ENCODE data around the gene HOXA6. TPM values are rescaled to one million over a fixed set of nuclear protein-coding genes. Genes with fewer than 3 reads are reported as not detected.

Gene HOXA6
- total and polyA plus RNA-seq, 2 donors (not counting 3 experiments of a cell fraction or from before 2014, with no cell fraction given) = 10.0 to 20.7 TPM

DNA sequence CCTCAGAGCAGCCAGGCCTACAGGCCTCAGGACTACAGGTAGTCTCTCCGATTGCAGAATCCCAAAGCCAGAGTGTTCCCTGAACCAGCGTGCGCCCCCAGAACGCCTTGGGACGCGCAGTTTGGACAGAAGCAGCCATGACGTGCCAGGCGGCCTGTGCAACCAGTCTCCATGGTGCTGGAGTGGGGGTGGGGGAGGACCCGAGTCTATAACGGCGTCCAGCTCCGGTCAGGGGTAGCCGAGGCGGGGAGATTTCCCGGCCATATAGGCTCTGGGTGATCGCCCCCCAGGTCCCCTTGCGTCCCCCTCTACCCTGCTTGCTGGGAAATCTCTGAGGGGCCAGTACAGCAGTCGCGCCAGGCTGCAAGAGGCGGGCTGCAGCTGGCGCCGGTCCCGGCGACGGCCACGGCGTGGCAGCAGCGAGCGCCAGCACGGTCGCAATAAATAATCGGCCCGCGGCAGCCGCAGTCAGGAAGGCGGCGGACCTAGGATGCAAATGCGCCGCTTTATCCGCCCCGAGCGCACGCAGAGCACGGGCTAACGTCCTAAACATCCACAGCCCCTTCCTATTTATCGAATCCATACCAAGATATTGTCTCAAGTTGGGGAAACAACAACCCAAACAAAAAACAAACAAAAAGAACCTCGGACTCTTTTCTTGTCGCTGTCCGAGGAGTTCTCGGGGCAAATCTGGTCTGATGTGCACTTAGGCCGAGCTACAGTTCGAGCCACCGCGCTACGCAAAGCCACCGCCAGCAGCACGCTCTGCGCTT is 3.2 kb upstream of the HOXA6 start:
- Histone ChIP-seq H4K20me1 (replicated peaks; ENCODE audit: control insufficient read depth, extremely low read depth, insufficient read depth, low read length) (no peaks in the 10 kb centered on the region), H3K9me1 (replicated peaks; ENCODE audit: control insufficient read depth, extremely low read depth, insufficient read depth, low read length) (no peaks in the 10 kb centered on the region), H3K9ac (replicated peaks; ENCODE audit: extremely low read depth, insufficient read depth, low read length) (peak overlapping the region; percentile 78), H3K27ac (ENCODE audit: insufficient read depth, low read depth, low read length) (peak overlapping the region; percentile 96), H3K9me3 (replicated peaks; ENCODE audit: control insufficient read depth, insufficient read depth, low read length) (no peaks in the 10 kb centered on the region), H3K79me2 (ENCODE audit: control insufficient read depth, insufficient read depth, low read length) (peaks cover 98% of the 10 kb centered on the region), H3K4me2 (ENCODE audit: insufficient read depth, low read length) (peak overlapping the region; percentile 92), H3K4me3 (replicated peaks in 1 of 3; ENCODE audit: insufficient read depth in 1 of 3, low read depth in 1 of 3, low read length in 3 of 3) (peak overlapping the region; percentile 54 to 85 (median 55)), H3K27me3 (ENCODE audit: control insufficient read depth in 2 of 2, insufficient read depth in 2 of 2, low read length in 2 of 2) (no peaks in the 10 kb centered on the region), H3K4me1 (ENCODE audit: control insufficient read depth, extremely low read depth, insufficient read depth, low read length) (peaks cover 75% of the 10 kb centered on the region), H2AFZ (ENCODE audit: low read depth, low read length) (no peak overlapping the region), H3K36me3 (ENCODE audit: control insufficient read depth in 2 of 2, extremely low read depth in 1 of 2, insufficient read depth in 2 of 2, low read length in 2 of 2) (peaks cover 0 to 2% of the 10 kb centered on the region in 2 experiments)
- DNase-seq (ENCODE audit: low read depth, low spot score) (peak; percentile 91), FAIRE-seq (peak; percentile 74)
- ChIA-PET CTCF (interaction anchor here (1.0 to 5.6 kb wide), 18 partner anchors 8 to 781 kb away, joined by 3 to 83 read pairs (median 5); partner anchors contain the start of genes HOXA4 and HOXA9), POLR2A (interaction anchor here (1.0 to 2.6 kb wide), 6 partner anchors 10 to 468 kb away, joined by 3 to 8 read pairs (median 4); partner anchors contain the start of gene HOXA9)
- dilution Hi-C loops (cut with MboI; ENCODE audit: extremely low pct_ligation_motif_present, low sequenced_read_pairs) = loop anchor here (25.0 kb wide), 1 partner anchor 963 kb away; no protein-coding TSS in a partner anchor
- intact Hi-C loops (cut with micrococcal nuclease) = loop anchor here (1.0 to 2.0 kb wide), 2 partner anchors 9 to 14 kb away; partner anchors contain the start of gene HOXA9
- TF ChIP-seq POLR2AphosphoS5 (IDR thresholded peaks at IDR 0.05; ENCODE audit: insufficient read depth, low read depth, low read length) = peak; percentile 81
- TF ChIP-seq JUN (IDR thresholded peaks at IDR 0.05; ENCODE audit: borderline replicate concordance, insufficient read depth, insufficient read length, low read depth) = no peak
- TF ChIP-seq FOS (IDR thresholded peaks at IDR 0.05; ENCODE audit: borderline replicate concordance, insufficient read depth, low read length) = no peak
- peak; percentile 86 for TF ChIP-seq POLR2A (IDR thresholded peaks at IDR 0.05; ENCODE audit: low read depth, low read length)
- TF ChIP-seq, protein P1, sequence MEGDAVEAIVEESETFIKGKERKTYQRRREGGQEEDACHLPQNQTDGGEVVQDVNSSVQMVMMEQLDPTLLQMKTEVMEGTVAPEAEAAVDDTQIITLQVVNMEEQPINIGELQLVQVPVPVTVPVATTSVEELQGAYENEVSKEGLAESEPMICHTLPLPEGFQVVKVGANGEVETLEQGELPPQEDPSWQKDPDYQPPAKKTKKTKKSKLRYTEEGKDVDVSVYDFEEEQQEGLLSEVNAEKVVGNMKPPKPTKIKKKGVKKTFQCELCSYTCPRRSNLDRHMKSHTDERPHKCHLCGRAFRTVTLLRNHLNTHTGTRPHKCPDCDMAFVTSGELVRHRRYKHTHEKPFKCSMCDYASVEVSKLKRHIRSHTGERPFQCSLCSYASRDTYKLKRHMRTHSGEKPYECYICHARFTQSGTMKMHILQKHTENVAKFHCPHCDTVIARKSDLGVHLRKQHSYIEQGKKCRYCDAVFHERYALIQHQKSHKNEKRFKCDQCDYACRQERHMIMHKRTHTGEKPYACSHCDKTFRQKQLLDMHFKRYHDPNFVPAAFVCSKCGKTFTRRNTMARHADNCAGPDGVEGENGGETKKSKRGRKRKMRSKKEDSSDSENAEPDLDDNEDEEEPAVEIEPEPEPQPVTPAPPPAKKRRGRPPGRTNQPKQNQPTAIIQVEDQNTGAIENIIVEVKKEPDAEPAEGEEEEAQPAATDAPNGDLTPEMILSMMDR (IDR thresholded peaks at IDR 0.05; ENCODE audit: extremely low read depth in 1 of 2, insufficient read depth in 1 of 2, low read depth in 1 of 2, low read length in 2 of 2) = peak; percentile 81 to 89
- TF ChIP-seq EZH2 (IDR thresholded peaks at IDR 0.05; ENCODE audit: borderline replicate concordance, low read depth, low read length, severe bottlenecking) = no peak
- TF ChIP-seq, protein P2, sequence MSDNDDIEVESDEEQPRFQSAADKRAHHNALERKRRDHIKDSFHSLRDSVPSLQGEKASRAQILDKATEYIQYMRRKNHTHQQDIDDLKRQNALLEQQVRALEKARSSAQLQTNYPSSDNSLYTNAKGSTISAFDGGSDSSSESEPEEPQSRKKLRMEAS (IDR thresholded peaks at IDR 0.05; ENCODE audit: insufficient read depth, insufficient read length) = no peak
- BruUV-seq (replicated peaks) = no TSS peak

Measured in endothelial cell of umbilical vein (primary cell).